IPS-11a (cell line): Measurements from ENCODE around the gene DNAL4.

ENCODE experiments used
- H3K4me3 ChIP-seq: one replicate; pipeline ENCODE4 v1.5.1; 2013; ENCODE audit warnings: low read depth, low read length, control low read depth

The DNAL4 gene

GRCh38 chr22:38741576-38741975 is 52.4 kb downstream of the DNAL4 start:
- no peak overlapping the region for H3K4me3 ChIP-seq

GRCh38 chr22:38741166-38741565 is 52.8 kb downstream of the DNAL4 start:
- no peak overlapping the region for H3K4me3 ChIP-seq

DNA sequence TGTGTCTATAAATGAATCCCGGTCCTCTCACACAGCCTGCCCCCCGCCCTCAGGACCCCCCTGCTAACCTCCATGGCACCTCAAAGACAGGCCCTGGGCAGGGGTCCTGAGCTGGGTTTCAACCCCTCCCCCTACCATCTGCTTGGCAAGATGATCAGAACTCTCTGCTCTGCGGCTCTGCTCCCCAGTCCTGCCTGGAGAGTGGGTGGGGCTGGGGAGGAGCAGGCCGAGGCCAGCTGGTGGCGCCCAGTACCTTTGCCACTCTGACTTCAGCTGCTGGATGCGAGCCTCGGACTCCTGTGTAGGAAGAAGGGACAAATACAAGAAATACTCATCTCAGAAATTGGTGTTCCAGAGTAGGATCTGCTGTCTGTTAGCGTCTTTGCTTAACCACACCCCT is 53.2 kb downstream of the DNAL4 start:
- H3K4me3 ChIP-seq = no peak overlapping the region

- no peak overlapping the region for H3K4me3 ChIP-seq
Observed at GRCh38 chr22:38740116-38740723, 53.7 kb downstream of the DNAL4 start.

GRCh38 chr22:38739300-38740055 is 54.5 kb downstream of the DNAL4 start:
- H3K4me3 ChIP-seq = no peak overlapping the region

DNA sequence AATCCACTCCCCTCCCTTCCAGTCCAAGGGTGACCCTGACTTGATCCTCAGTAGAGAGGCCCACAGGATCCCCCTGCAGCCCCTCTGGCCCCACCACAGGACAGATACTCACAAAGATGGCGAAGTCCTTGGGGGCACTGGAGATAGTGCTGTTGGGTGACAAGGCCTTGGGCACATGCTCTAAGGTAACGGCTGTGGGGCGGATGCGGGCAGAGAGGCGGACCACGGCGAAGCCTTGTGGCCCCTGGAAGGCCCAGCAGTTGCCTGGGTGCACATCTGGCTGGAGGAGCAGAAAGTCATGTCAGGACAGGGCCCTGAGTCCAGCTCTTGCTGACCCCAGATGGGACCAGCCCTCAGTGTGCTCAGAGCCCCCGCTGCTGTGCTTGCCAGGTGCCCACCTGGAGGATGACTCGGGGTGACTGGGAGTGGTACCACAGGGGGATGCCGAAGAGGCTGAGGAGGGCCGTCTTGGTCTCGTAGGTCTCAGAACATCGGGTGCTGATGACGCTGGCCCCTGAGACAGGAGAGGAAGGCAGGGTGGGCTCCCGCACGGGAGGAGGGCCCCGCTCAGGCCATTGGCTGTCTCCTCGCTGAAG is 55.4 kb downstream of the DNAL4 start:
- no peak overlapping the region for H3K4me3 ChIP-seq

DNA sequence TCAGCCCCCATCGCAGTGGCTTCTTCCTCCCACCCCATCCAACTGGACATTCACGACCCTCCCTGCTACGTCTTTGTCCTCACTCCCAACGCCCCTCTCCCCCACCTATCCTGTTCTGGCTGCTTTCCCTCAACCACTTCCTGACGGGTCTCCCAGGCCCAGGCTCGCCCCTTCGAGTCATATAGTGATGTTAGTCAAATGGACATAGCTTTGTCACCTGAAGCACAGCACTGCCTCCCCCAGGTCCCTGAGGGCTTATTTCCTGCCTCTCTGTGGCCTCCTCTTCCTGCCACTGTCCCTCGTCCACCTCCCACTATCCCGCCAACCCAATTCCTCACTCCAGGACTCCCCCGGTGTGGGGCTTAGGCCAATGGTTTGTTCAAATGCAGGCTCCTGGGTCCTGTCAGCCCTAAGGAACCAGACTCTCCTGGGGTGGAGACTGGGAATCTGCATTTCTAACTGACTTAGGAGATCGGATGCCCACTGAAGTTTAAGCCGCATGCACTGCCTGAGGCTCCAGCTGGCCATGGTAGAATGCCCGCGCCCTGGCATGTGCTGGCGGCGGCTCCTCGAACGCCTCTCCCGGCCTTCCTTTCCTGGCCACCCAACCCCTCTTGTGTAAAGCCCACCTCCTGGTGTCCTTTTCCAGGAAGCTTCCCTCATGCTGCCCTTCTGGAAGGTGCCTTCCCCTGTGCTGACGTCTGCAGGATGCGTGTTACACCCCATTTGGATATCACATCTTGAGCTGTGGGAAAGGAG is 56.5 kb downstream of the DNAL4 start:
- no peak overlapping the region for H3K4me3 ChIP-seq

- H3K4me3 ChIP-seq = no peak overlapping the region
Observed at GRCh38 chr22:38736257-38736570, 57.7 kb downstream of the DNAL4 start.

GRCh38 chr22:38735465-38736256 is 58.3 kb downstream of the DNAL4 start:
- no peak overlapping the region for H3K4me3 ChIP-seq

DNA sequence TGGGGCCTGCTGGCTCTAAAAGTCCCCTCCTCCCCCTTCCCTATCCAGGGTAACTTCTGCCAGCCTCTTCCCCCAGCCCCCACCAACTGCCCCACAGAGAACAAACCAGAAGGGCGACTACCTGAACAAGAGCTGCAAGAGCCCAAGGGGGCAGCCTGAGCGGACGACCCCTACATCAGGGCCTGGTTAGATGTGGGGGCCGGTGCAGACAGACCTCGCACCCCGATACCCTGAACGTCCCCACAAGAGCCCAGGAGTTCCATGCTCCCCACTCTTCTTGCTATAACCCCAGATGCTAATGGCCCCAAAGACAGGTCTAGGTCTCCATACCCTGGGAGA is 58.8 kb downstream of the DNAL4 start:
- no peak overlapping the region for H3K4me3 ChIP-seq

- H3K4me3 ChIP-seq = no peak overlapping the region
Observed at GRCh38 chr22:38734421-38735100, 59.4 kb downstream of the DNAL4 start.

GRCh38 chr22:38733724-38734381 is 60.1 kb downstream of the DNAL4 start:
- no peak overlapping the region for H3K4me3 ChIP-seq

- H3K4me3 ChIP-seq = no peak overlapping the region
Observed at GRCh38 chr22:38733329-38733723, 60.6 kb downstream of the DNAL4 start.

GRCh38 chr22:38732251-38732815 is 61.6 kb downstream of the DNAL4 start:
- H3K4me3 ChIP-seq = no peak overlapping the region

- H3K4me3 ChIP-seq = no peak overlapping the region
Observed at GRCh38 chr22:38731703-38732161, 62.2 kb downstream of the DNAL4 start.

GRCh38 chr22:38730411-38730871 is 63.5 kb downstream of the DNAL4 start:
- H3K4me3 ChIP-seq = no peak overlapping the region

- no peak overlapping the region for H3K4me3 ChIP-seq
Observed at GRCh38 chr22:38729946-38730345, 64.0 kb downstream of the DNAL4 start.

DNA sequence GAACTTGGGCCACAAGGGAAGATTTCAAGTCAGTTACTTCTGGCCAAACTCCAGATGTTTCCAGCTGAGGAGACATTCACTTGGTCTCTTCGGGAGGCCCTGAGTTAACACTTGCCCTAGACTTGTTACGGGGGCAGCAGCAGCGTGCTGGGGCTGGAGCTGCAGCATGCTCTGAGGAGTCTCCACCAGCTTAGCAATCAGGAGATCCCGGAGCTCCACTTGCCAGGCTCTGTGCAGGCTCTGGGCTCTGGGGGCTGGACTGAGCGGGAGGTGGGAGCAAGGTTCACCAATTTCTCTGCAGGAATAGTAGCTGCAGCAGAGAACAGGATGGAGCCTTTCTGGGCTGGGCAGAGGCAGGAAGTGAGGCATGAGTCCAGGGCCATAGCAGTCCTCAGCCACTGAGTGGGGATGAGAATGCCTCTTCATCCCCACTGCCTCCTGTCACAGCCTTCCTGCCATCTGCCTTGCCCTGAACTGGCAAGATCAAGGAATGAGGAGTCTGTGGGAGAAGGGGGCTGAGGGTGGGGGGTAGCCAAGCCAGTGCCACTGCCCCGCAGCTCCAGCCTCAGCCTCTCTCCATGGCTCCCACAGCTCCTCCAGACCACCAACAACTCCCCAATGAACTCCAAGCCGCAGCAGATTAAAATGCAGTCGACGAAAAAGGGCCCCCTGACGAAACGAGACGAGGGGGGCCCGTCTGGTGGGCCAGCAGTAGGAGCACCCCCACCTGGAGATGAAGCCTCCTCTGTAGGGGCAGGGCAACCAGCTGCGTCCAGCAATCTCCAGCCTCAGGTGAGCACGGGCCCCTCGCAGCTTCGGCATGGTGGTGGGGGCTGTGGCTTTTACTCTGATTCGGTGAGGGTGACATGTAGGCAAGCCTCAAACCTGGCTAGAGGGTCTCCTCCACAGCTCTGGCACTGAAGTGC is 64.8 kb downstream of the DNAL4 start:
- H3K4me3 ChIP-seq = no peak overlapping the region
